Left renal cortex interstitium (tissue), 4 donors: ENCODE measurements around the gene PNRC2. TPM values are rescaled to one million over a fixed set of nuclear protein-coding genes. Genes with fewer than 3 reads are reported as not detected.
"Not testable (repeated sequence)": the region's sequence is repeated elsewhere in the genome, so short reads cannot be mapped to it uniquely, and the experiment has no call there.

Experiments used
- DNase-seq, 4 donors: peaks; one replicate each; pipeline ENCODE4 v3.0.0-alpha.2; 2013; ENCODE audit warnings: low read depth in 4 of 4, low spot score in 2 of 4, missing footprints in 1 of 4
- polyA plus RNA-seq, 4 donors: library from polyadenylated mRNA; unstranded; fragments of 120-200 nt; gene quantifications; one replicate each; pipeline ENCODE4 v1.2.1, GENCODE V29; 2013; ENCODE audit not compliant: insufficient read length in 4 of 4

Gene PNRC2
- polyA plus RNA-seq, 4 donors: 203 to 256 (median 215) TPM

- no peak for DNase-seq
These were observed 23.0 kb upstream of the PNRC2 start for GRCh38 chr1:23936481-23937176.

- no peak for DNase-seq
These were observed 12.3 kb upstream of the PNRC2 start for GRCh38 chr1:23947366-23947765.

- no peak for DNase-seq
These were observed 6.6 kb upstream of the PNRC2 start for GRCh38 chr1:23953020-23953419.

- DNase-seq: no peak
These were observed 2.5 kb upstream of the PNRC2 start for GRCh38 chr1:23957096-23957495.

GRCh38 chr1:23958040-23958809, 1.4 kb upstream of the PNRC2 start:
- DNase-seq: not testable (repeated sequence)

GRCh38 chr1:23958810-23959460, 693 bp upstream of the PNRC2 start:
- peak; percentile 70 to 83 (median 81) for DNase-seq

- no peak for DNase-seq
These were observed 828 bp downstream of the PNRC2 start for GRCh38 chr1:23960291-23961020.

- no peak for DNase-seq
These were observed 4.1 kb downstream of the PNRC2 start for GRCh38 chr1:23963617-23964234.

- no peak for DNase-seq
These were observed 4.6 kb downstream of the PNRC2 start for GRCh38 chr1:23964235-23964668.

- no peak for DNase-seq
These were observed 5.4 kb downstream of the PNRC2 start for GRCh38 chr1:23964790-23965740.

- no peak for DNase-seq
These were observed 7.4 kb downstream of the PNRC2 start for GRCh38 chr1:23966973-23967493.

GRCh38 chr1:23967871-23968270, 8.2 kb downstream of the PNRC2 start:
- no peak for DNase-seq

- DNase-seq: no peak
These were observed 17.7 kb downstream of the PNRC2 start for GRCh38 chr1:23977187-23977853.

GRCh38 chr1:23977854-23978191, 18.2 kb downstream of the PNRC2 start:
- no peak for DNase-seq

- no peak for DNase-seq
These were observed 19.2 kb downstream of the PNRC2 start for GRCh38 chr1:23978805-23979204.

- no peak for DNase-seq
These were observed 19.8 kb downstream of the PNRC2 start for GRCh38 chr1:23979387-23979880.

- peak; percentile 90 to 99 (median 98) for DNase-seq
These were observed 20.5 kb downstream of the PNRC2 start, which contains the start of gene SRSF10 for GRCh38 chr1:23979881-23980727. SRSF10 (minus strand) TSS chr1:23980327; CDS start chr1:23980255, 72 bp downstream.
